GM11168 (cell line): ENCODE results near the gene GRIK4.

Experiments
- in situ Hi-C: fragments of 300-500 bp; cut with MboI; formaldehyde crosslinking; loops from one replicate; pipeline ENCODE4 v1.12.0; 2022; ENCODE audit warnings: low sequenced_read_pairs; ENCODE audit not compliant: unreplicated experiment

GRIK4 gene

DNA sequence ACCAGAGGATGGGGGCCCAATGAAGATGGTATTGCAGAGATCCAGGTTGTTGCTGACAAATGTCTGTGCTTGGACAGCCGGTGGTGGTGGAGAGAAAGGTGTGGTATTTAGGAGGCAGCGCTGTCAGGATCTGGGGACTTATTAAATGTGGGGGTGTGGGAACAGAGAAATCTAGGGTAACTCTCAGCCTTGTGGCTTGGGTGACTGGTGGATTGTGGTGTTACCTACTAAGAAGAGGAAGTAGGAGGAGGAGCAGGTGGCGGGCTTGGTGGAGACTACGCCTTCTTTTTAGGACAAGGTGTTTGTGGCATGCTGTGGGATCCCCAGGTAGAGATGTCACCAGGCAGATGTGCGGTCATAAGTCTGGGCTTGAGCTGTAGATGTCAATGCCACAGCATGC, 144.0 kb downstream of the GRIK4 start:
- in situ Hi-C loops, result no loop called here

DNA sequence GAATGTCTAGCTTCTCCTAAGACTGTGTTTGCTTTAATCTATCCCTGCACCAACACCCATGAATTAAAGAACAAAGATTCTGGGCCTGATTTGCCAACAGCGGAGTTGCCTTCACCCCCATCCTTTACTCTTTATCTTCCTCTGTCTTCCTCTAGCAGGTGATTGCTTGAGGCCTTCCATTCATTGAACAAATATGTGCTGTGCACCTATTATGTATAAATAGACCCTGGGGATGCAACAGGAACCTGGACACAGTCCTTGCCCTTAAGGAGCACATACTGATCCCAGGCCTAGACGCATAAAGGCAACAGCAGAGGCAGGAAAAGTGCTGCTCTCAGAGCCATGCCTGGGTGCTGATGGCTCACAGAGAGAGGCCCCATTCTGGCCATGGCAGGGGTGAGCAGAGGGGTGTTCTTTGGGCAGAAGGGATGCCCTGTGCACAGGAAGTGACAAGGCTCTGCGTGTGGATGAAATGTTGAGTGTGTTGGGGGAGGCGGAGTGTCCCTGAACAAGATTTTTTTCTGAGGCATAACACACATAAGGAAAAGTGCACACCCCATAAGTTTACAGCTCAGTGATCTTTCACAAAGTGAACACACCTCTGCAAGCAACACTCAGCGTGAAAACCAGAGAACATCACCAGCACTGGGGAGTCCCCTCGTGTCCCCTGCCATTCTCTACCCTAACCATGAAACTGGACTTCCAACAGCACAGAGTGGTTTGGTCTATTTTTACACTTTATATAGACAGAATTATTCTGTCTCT, 145.9 kb downstream of the GRIK4 start:
- in situ Hi-C loops, result no loop called here

DNA sequence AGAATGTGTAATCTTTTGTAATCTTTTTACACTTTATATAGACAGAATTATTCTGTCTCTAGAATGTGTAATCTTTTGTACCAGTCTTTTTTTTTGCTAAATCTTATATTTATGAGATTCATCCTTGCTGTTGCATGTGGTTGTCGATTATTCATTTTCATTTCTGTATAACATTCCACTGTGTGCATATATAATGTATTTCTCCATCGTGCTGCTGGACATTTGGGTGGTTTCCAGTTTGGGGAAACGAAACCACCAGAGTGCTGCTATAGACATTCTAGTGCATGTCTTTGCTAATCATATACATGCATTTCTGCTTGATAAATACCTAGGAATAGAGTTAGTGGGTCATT, 146.5 kb downstream of the GRIK4 start:
- in situ Hi-C loops, result no loop called here

DNA sequence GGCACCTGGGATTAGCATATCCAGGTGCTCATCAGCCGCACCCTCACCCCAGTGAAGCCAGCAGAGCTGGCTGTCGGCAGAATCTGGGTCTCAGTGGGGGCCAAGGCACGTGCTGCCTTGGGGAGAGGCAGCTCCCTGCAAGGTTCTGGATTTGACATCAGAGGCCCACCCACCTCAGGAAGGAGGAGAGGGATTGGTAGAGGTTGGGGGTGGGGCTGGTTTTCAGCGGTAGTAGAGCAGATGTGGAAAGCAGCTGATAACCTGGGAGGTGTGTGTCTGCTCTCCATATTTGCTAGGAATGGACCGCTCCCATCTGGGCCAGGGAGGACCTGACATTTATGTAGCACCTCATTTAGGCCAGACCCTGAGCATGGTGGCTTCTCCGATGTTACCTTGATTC, 147.5 kb downstream of the GRIK4 start:
- in situ Hi-C loops, result no loop called here

DNA sequence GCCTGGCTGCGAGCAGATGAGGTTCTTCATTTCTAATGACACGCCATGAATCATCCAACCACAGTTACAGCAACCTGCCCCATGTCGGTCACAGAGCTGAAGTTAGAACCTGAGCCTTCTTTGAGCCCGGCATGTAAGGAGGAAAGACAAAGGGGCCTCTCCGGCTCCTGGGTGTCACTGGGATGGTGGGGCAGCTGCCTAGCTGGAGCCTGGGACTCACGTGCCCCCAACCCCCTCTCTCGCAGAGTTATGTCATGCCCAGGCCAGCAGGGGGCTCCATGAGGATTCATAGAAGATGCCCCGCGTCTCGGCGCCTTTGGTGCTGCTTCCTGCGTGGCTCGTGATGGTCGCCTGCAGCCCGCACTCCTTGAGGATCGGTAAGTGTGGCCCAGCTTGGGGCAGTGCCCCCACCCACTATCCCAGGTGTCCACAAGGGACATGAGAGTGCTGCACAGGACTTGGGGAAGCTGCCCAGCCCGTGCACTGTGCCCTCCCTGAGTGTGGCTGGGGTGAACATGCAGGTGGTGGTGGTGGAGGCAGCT, 148.5 kb downstream of the GRIK4 start:
- in situ Hi-C loops, result no loop called here

DNA sequence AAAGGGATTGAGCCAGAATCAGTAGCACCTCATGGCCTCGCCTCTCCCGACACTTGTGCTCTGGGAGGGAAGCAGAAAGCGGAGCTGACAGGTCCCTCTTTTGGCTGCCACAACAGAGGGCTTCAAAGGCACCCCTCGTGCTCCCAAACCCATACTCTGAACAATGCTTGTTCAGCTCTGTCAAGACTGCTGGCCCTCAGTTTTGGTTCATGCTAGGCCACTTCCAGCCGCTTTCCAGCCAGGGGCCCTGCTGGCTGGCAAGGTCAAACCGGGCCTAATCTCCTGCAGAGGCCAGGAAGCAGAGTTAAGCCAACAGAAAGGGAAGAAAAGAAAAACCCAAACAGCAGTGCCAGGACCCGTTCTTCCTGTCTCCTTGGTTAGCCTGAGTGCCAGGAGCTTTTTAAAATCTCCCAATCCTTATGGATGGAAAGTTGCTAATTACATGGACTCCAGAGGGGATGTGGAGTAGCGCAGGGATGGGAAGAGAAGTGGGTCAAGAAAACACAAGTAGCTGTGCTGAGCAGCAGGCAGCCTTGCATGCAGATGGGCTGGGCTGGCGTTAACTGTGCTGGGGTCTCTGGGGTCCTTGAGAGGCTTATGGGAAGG, 150.6 kb downstream of the GRIK4 start:
- in situ Hi-C loops, result no loop called here

DNA sequence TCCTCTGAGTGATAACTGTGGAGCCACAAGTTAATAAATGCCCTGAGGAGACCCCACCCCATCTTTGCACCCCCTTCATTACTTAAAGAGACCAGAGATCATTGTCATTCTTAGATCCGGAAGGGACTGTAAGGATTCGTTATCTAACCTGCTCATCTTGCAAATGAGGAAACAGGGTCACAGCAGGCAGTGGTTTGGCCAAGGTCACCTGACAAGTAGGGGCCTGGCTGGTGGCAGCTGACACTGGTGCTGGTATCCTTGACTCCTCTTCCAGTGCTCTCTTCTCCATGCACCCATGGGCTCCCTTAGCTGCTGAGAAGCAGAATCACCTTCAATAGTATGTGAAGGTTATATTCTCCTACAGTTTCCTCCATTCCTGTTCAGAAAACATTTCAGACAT, 151.6 kb downstream of the GRIK4 start:
- in situ Hi-C loops, result no loop called here

DNA sequence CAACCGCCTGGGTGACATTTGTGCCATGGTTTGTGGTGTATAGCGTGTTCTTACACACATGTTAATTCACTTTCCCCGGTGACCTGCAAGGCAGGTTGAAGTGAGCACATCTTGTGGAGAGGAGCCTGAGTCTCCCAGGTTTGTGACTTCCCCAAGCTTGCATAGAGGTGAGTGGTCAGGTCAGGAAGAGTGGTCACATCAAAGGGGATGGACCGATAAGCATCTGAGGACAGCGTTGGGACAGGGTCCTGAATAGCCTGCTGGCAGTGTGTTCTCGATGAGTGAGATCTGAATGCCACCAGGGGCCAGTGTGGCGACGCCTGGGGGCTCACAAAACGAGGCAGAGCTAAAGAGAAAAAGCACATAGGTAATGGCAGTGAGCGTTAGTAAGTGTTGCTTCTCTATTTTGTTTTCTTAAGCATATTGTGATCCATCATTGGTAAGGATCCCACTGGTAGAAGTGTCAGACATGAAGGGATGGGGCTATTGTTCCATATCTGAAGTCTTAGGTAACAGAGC, 154.6 kb downstream of the GRIK4 start:
- in situ Hi-C loops, result no loop called here

DNA sequence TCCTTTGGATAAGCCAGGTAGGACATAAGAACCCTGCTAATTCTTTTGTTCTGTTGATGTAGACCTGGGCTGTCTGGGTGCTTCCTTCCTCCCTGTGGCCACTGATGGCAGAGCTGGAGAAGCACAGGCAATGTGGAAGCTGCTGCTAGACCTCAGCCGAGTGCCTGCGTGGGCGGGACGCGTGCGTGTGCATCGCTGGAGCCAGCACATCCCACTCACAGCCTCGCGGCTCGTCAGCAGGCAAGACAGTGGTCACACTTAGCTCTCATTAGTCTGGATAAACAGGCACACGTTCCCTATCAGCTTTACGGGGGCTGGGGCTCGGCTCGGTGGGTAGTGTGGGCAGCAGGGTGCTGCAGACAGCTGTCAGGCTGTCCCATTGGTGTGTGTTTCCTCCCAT, 155.7 kb downstream of the GRIK4 start:
- in situ Hi-C loops, result no loop called here

DNA sequence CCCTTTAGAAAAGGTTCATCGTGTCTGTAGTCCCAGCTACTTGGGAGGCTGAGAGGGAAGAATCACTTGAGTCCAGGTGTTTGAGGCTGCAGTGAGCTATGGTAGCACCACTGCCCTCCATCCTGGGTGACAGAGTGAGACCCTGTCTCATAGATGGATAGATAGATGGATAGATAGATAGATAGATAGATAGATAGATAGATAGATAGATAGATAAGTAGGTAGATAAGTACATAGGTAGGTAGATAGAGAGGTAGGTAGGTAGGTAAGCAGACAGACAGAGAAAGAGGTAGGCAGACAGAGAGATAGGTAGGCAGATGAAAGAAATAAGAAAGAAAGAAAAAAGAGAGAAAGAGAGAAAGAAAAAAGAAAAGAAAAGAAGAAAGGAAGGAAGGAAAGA, 156.4 kb downstream of the GRIK4 start:
- in situ Hi-C loops, result no loop called here

DNA sequence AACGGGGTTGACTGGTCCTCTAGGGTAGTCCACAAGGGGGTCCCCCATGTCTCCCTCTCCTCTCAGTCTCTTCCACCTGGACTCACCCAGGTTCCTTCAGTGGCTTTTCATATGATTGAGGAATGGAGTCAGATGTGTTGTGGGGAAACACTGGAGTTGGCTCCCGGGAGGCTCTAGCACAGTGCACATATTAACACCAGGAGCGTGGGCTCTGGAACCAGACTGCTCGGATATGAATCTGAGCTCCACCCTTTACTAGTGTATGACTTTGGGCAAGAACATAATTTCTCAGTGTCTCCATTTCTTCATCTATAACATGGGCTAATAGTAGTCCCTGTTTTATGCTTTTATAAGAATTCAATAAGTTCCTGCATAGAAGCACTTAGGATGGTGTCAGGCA, 157.0 kb downstream of the GRIK4 start:
- in situ Hi-C loops, result no loop called here

DNA sequence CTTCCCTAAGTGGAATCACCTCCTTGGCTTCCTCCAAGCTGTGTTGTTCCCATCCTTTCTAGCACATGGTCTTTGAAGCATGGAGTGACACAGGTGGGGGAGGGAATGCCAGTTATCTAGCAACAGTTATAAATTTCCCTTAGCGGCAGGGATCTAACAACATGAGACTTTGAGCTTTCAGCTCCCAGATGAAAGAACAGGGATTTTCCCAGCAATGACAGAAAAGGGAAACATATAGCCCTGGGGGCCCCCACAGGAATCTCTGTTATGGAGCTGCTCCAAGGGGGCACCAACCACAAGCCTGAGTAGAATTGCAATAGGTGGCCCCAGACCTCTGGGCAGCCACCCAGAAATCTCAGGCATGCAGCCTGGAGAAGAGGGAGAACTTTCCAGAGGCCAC, 163.0 kb downstream of the GRIK4 start:
- in situ Hi-C loops, result no loop called here

DNA sequence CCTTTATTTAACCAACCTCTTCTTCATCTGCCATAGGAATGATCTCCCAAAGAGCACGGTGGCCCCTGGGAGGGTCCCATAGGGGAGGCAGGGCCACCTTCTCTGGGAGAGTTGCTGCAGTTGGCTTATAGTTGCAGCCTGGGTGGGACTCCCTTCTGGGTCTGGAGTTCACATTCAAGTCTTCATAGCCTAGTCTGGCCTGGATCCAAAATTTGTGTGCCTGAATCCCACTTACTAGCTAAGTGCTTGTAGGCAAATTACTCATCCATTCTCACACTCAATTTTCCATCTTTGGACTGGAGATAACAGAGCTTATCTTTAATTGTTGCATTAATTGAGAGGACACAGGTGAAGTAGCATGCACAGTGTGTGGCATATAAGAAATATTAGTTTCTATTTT, 163.6 kb downstream of the GRIK4 start:
- in situ Hi-C loops, result no loop called here

DNA sequence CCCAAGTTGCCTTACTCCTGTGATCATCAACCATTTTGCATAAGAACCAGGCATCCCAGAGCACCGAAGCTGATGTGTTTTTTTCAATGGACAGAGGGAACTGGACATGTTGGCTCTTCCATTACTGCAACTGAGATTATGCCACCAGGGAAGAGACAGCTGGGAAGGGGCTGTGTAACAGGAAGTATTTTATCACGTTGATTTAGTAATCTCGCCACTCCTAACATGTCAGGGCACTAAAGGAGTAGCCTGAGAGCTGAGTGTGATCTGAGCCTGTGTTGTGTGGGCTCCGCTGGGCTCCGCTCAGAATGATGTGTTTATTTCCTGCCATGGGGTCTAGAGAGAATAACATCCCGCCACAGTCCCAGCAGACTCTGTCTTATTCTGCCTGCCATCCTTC, 165.4 kb downstream of the GRIK4 start:
- in situ Hi-C loops, result no loop called here

DNA sequence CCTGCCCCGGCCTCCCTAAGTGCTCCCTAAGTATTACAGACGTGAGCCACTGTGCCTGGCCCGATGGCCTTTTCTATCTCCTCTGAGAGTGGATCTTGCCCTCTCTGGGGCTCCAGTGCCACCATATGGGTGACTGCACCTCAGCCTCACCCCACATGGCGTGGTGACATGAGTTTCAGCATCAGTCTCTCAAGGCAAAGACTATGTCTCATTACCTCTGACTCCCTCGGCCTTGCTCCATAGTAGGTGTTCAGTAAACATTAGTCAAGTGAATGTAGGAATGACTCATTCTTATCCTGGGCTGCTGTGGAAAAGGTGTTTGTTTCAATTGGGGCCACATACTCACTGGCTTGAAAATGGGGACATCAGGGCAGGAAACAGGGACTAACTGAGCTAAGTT, 168.8 kb downstream of the GRIK4 start:
- in situ Hi-C loops, result no loop called here

DNA sequence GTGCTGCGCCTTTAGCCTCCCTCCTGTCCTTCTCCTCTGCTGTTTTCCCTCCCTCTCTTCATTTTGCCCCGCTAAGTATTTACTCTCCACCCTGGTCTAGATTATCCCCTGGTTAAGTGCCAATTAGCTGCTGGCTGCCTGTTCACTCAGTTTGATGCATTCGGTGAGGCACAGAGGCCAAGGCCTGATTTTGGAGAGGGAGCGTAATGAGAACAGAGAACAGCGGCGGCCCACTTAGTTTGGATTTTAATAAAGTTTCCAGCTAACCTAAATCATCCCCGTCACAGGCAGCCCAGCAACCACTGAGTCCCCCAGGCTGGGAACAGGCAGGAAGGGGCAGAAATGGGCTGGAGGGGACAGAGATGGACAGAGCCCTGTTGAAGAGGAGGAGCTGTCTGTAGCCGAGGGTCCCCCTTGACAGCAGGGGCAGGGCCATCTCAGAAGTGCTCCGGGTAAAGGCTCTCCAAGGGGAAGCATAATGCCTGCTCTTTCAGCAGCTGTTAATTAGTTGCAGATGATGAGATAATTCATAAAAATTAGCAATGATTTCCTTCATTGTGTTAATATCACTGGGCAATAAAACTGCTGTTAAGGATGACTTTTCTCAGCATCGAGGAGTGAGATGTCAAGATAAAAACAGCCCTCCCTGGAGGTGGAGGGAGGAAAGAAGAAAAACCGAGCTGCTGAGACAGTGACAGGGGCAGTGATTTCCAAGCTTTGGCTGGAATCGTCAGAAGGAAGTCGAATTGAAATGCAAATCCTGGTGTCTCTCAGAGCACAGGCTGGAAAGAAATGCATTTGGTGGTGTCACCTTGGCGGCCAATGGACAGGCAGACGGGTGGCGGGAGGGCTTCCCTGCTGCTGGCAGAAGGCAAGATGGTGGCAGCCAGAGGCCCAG, 170.1 kb downstream of the GRIK4 start:
- in situ Hi-C loops, result no loop called here

DNA sequence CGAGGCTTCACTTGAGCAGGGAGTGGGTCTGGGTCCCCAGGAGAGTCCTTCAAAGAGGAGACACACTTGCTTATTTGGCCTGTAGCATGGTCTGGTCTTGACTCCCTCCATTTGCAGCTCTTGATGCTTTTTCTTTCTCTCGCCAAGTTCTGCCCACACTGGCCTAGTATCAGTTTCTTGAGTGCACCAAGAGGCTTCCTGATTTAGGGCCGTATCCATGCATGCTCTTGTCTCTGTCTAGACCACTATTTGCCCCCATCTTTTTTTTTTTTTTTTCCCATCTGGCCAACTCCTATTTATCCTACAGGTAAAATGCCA, 170.7 kb downstream of the GRIK4 start:
- in situ Hi-C loops, result no loop called here

DNA sequence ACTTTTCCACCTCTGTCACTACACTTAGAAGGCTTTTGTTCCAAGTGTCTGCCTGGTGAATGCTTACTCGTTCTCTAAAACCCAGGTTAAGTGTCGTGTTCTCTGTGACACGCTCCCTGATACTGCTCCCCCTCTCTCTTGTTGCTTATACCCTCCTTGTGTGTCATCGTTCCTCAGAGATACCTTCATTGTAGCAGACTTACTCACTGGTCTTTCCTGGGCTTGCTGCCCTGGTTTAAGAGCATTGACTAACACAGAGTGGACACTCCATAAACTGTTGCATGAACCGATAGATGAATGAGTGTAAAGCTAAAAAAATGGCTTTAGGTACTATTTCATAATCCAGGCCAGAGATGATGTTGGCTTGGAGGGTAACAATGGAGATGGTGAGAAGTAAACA, 171.3 kb downstream of the GRIK4 start:
- in situ Hi-C loops, result no loop called here

DNA sequence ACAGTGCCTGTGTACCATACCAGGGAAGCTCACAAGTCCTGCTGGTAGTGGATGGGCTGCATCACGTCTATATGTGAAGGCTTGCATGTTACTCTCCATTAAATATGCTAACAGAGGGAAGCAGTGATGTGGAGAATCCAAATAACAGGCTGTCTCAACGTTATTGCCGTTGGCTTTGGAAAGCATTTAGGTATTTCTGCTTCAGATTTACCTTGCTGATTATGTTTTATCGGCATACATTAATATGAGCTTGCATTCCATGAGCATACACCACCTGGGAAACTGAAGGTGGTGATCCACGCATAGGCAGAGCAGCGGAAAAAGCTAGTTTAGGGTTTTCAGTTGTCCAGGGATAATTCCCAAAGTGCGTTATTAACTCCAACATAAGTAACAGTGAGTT, 175.0 kb downstream of the GRIK4 start:
- in situ Hi-C loops, result loop anchor here (5.0 kb wide), 1 partner anchor 179 kb away; no protein-coding TSS in a partner anchor

DNA sequence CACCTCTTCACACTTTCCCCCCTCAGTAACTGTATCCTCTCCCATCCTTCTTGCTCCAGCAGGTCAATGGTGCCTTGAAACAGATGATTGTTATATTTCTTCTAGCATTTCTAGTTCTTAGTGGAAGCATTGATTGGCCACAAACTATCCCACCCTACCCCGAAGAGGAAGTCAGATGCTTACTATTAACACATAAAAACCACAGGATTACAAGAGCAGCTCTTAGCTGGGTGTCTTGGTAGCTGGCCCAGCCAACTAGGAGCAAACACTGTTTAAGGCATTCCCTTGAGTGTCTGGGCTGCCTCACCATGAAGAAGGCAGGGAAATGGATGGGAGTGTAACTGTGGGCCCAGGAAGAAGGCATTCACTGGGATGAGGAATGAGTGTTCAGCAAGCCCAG, 176.6 kb downstream of the GRIK4 start:
- in situ Hi-C loops, result loop anchor here (5.0 kb wide), 1 partner anchor 181 kb away; no protein-coding TSS in a partner anchor
